Trophoblast cell (in vitro differentiated cells and primary cell): ENCODE results near the gene GALNT18.

ENCODE experiments used
- DNase-seq, 2 donors: peaks; one replicate each; pipeline ENCODE4 v3.0.0-alpha.2; 2016
- H2AFZ ChIP-seq: 2 replicates; pipeline ENCODE4 v1.6.1; 2013; ENCODE audit warnings: low read length, moderate library complexity, mild to moderate bottlenecking; ENCODE audit not compliant: insufficient read depth, poor library complexity
- H2AK5ac ChIP-seq: 2 replicates; pipeline ENCODE4 v1.6.1; 2013; ENCODE audit warnings: mild to moderate bottlenecking, low read length
- H2BK120ac ChIP-seq: 2 replicates; pipeline ENCODE4 v1.6.1; 2013; ENCODE audit warnings: low read length, mild to moderate bottlenecking, moderate library complexity; ENCODE audit not compliant: insufficient read depth, poor library complexity
- H2BK12ac ChIP-seq: 2 replicates; pipeline ENCODE4 v1.6.1; 2013; ENCODE audit warnings: mild to moderate bottlenecking, low read length, moderate library complexity
- H2BK5ac ChIP-seq: 2 replicates; pipeline ENCODE4 v1.6.1; 2013; ENCODE audit warnings: low read length, low read depth, moderate library complexity, mild to moderate bottlenecking; ENCODE audit not compliant: poor library complexity
- H3K14ac ChIP-seq: 2 replicates; pipeline ENCODE4 v1.6.1; 2013; ENCODE audit warnings: mild to moderate bottlenecking, low read length
- H3K18ac ChIP-seq: 2 replicates; pipeline ENCODE4 v1.6.1; 2013; ENCODE audit warnings: mild to moderate bottlenecking, low read length
- H3K23ac ChIP-seq: 2 replicates; pipeline ENCODE4 v1.6.1; 2013; ENCODE audit warnings: low read length
- H3K27ac ChIP-seq: 2 replicates; pipeline ENCODE4 v1.5.1; 2013; ENCODE audit warnings: low read depth, mild to moderate bottlenecking, inconsistent platforms, low read length, moderate library complexity
- H3K27me3 ChIP-seq: 2 replicates; pipeline ENCODE4 v1.6.1; 2013; ENCODE audit warnings: inconsistent platforms, mild to moderate bottlenecking, low read length, moderate library complexity; ENCODE audit not compliant: insufficient read depth
- H3K36me3 ChIP-seq, 2 experiments: 1 replicate in 1 of 2; 2 replicates in 1 of 2; pipeline ENCODE4 v1.6.1; 2013; ENCODE audit warnings: low read length in 2 of 2, mild to moderate bottlenecking in 2 of 2, moderate library complexity in 1 of 2; ENCODE audit not compliant: insufficient read depth in 2 of 2, control insufficient read depth in 1 of 2
- H3K4ac ChIP-seq: 2 replicates; pipeline ENCODE4 v1.6.1; 2013; ENCODE audit warnings: low read depth, mild to moderate bottlenecking, low read length, moderate library complexity
- H3K4me1 ChIP-seq, 2 experiments: 1 replicate in 1 of 2; 2 replicates in 1 of 2; pipeline ENCODE4 v1.6.1; 2013; ENCODE audit warnings: low read length in 2 of 2, mild to moderate bottlenecking in 2 of 2, moderate library complexity in 1 of 2; ENCODE audit not compliant: insufficient read depth in 2 of 2, control insufficient read depth in 1 of 2
- H3K4me2 ChIP-seq: 2 replicates; pipeline ENCODE4 v1.6.1; 2013; ENCODE audit warnings: inconsistent platforms, mild to moderate bottlenecking, low read length, moderate library complexity
- H3K4me3 ChIP-seq: 2 replicates; pipeline ENCODE4 v1.5.1; 2013; ENCODE audit warnings: mild to moderate bottlenecking, low read depth, low read length, inconsistent platforms
- H3K79me1 ChIP-seq: one replicate; pipeline ENCODE4 v1.6.1; 2013; ENCODE audit warnings: low read length
- H3K79me2 ChIP-seq: 2 replicates; pipeline ENCODE4 v1.6.1; 2013; ENCODE audit warnings: low read length, mild to moderate bottlenecking; ENCODE audit not compliant: control insufficient read depth, insufficient read depth, poor library complexity
- H3K9ac ChIP-seq: 2 replicates; pipeline ENCODE4 v1.6.1; 2013; ENCODE audit warnings: mild to moderate bottlenecking, low read length
- H3K9me3 ChIP-seq: 2 replicates; pipeline ENCODE4 v1.6.1; 2013; ENCODE audit warnings: low read depth, mild to moderate bottlenecking, control low read depth, inconsistent platforms, low read length; ENCODE audit not compliant: insufficient read depth
- H4K12ac ChIP-seq: 2 replicates; pipeline ENCODE4 v1.6.1; 2013; ENCODE audit warnings: low read depth, mild to moderate bottlenecking, low read length, moderate library complexity
- H4K8ac ChIP-seq: 2 replicates; pipeline ENCODE4 v1.6.1; 2013; ENCODE audit warnings: low read depth, mild to moderate bottlenecking, low read length, moderate library complexity
- H4K91ac ChIP-seq: one replicate; pipeline ENCODE4 v1.6.1; 2013; ENCODE audit warnings: low read depth, mild to moderate bottlenecking, low read length, moderate library complexity
- WGBS: extraction: QIAGEN DNeasy Blood & Tissue Kit; methylation state at CpG from one replicate; pipeline ENCODE4 v1.1.7; 2013; ENCODE audit warnings: missing lambda C conversion rate; ENCODE audit not compliant: insufficient read length, insufficient coverage; ENCODE audit errors: extremely low coverage; 5-methylcytosine and 5-hydroxymethylcytosine counted together

GALNT18 gene

GRCh38 chr11:11563200-11563975, 58.4 kb downstream of the GALNT18 start:
- Histone ChIP-seq H2BK120ac (no peak overlapping the region), H3K9ac (no peak overlapping the region), H2BK5ac (no peak overlapping the region), H3K23ac (no peak overlapping the region), H3K79me2 (no peaks in the 10 kb centered on the region), H4K12ac (no peak overlapping the region), H4K8ac (no peak overlapping the region), H3K4me2 (no peak overlapping the region), H2AK5ac (no peak overlapping the region), H4K91ac (no peak overlapping the region), H2AFZ (no peak overlapping the region), H3K14ac (no peak overlapping the region), H3K27me3 (no peaks in the 10 kb centered on the region), H3K4me1 (no peaks in the 10 kb centered on the region), H2BK12ac (no peak overlapping the region), H3K27ac (no peak overlapping the region), H3K4me3 (no peak overlapping the region), H3K18ac (no peak overlapping the region), H3K9me3 (no peaks in the 10 kb centered on the region), H3K36me3 (no peaks in the 10 kb centered on the region), H3K4ac (no peak overlapping the region), H3K79me1 (no peaks in the 10 kb centered on the region)
- no CpG with 5 or more reads among the region's 6 CpGs for WGBS
- no peak for DNase-seq

- H2AK5ac ChIP-seq, result no peak overlapping the region
- H3K14ac ChIP-seq, result no peak overlapping the region
- no peak overlapping the region for H3K9ac ChIP-seq
- no peak overlapping the region for H3K18ac ChIP-seq
- no peak overlapping the region for H4K12ac ChIP-seq
- H3K4me3 ChIP-seq, result no peak overlapping the region
- H3K27me3 ChIP-seq, result no peaks in the 10 kb centered on the region
- H3K36me3 ChIP-seq, result no peaks in the 10 kb centered on the region
- H3K79me2 ChIP-seq, result no peaks in the 10 kb centered on the region
- H3K79me1 ChIP-seq, result no peaks in the 10 kb centered on the region
- no peak overlapping the region for H2BK12ac ChIP-seq
- H3K9me3 ChIP-seq, result no peaks in the 10 kb centered on the region
- no peak overlapping the region for H4K91ac ChIP-seq
- no peak for DNase-seq
- no CpG with 5 or more reads among the region's 5 CpGs for WGBS
- H3K27ac ChIP-seq, result no peak overlapping the region
- H3K4me1 ChIP-seq, result no peaks in the 10 kb centered on the region
- no peak overlapping the region for H2AFZ ChIP-seq
- no peak overlapping the region for H2BK120ac ChIP-seq
- H3K4me2 ChIP-seq, result no peak overlapping the region
- no peak overlapping the region for H2BK5ac ChIP-seq
- H4K8ac ChIP-seq, result no peak overlapping the region
- no peak overlapping the region for H3K23ac ChIP-seq
- no peak overlapping the region for H3K4ac ChIP-seq
Measured at GRCh38 chr11:11561991-11562390, 59.8 kb downstream of the GALNT18 start.

- no peak overlapping the region for H3K14ac ChIP-seq
- H2BK12ac ChIP-seq, result no peak overlapping the region
- no CpG with 5 or more reads among the region's 2 CpGs for WGBS
- H3K4me1 ChIP-seq, result no peaks in the 10 kb centered on the region
- no peak overlapping the region for H4K12ac ChIP-seq
- H2AFZ ChIP-seq, result no peak overlapping the region
- no peak overlapping the region for H2BK120ac ChIP-seq
- H3K23ac ChIP-seq, result no peak overlapping the region
- H3K9me3 ChIP-seq, result no peaks in the 10 kb centered on the region
- no peak overlapping the region for H4K8ac ChIP-seq
- H3K4me3 ChIP-seq, result no peak overlapping the region
- H3K79me1 ChIP-seq, result no peaks in the 10 kb centered on the region
- H2AK5ac ChIP-seq, result no peak overlapping the region
- H3K18ac ChIP-seq, result no peak overlapping the region
- no peaks in the 10 kb centered on the region for H3K79me2 ChIP-seq
- DNase-seq, result no peak
- H2BK5ac ChIP-seq, result no peak overlapping the region
- no peaks in the 10 kb centered on the region for H3K27me3 ChIP-seq
- no peak overlapping the region for H3K9ac ChIP-seq
- H4K91ac ChIP-seq, result no peak overlapping the region
- H3K4me2 ChIP-seq, result no peak overlapping the region
- no peak overlapping the region for H3K27ac ChIP-seq
- no peaks in the 10 kb centered on the region for H3K36me3 ChIP-seq
- no peak overlapping the region for H3K4ac ChIP-seq
Measured at GRCh38 chr11:11558826-11559225, 63.0 kb downstream of the GALNT18 start.

GRCh38 chr11:11558396-11558795, 63.4 kb downstream of the GALNT18 start:
- no peak overlapping the region for H3K9ac ChIP-seq
- H3K23ac ChIP-seq, result no peak overlapping the region
- H2AFZ ChIP-seq, result no peak overlapping the region
- no peaks in the 10 kb centered on the region for H3K27me3 ChIP-seq
- no peaks in the 10 kb centered on the region for H3K36me3 ChIP-seq
- no peak overlapping the region for H3K4me2 ChIP-seq
- H3K14ac ChIP-seq, result no peak overlapping the region
- no peak for DNase-seq
- no CpG with 5 or more reads among the region's 3 CpGs for WGBS
- H3K27ac ChIP-seq, result no peak overlapping the region
- no peak overlapping the region for H4K8ac ChIP-seq
- H2BK120ac ChIP-seq, result no peak overlapping the region
- H2BK12ac ChIP-seq, result no peak overlapping the region
- H2BK5ac ChIP-seq, result no peak overlapping the region
- no peaks in the 10 kb centered on the region for H3K9me3 ChIP-seq
- no peak overlapping the region for H4K91ac ChIP-seq
- no peaks in the 10 kb centered on the region for H3K79me2 ChIP-seq
- H4K12ac ChIP-seq, result no peak overlapping the region
- H2AK5ac ChIP-seq, result no peak overlapping the region
- no peaks in the 10 kb centered on the region for H3K79me1 ChIP-seq
- H3K4me1 ChIP-seq, result no peaks in the 10 kb centered on the region
- H3K4me3 ChIP-seq, result no peak overlapping the region
- no peak overlapping the region for H3K18ac ChIP-seq
- H3K4ac ChIP-seq, result no peak overlapping the region
